Measurements from ENCODE around the gene TNFRSF19. TPM values are rescaled to one million over a fixed set of nuclear protein-coding genes. Genes with fewer than 3 reads are reported as not detected.

TNFRSF19 gene
- total RNA-seq, 1 donor from 2014 or later, result not detected

- POLR2A ChIA-PET, result no interaction called here
- Mint-ChIP-seq H3K27me3 (peaks cover 9% of the 10 kb centered on the region), H3K4me3 (no peak overlapping the region), H3K9me3 (peaks cover 13% of the 10 kb centered on the region), H3K27ac (no peak overlapping the region), H3K36me3 (ENCODE audit: low read depth) (no peaks in the 10 kb centered on the region), H3K4me1 (no peaks in the 10 kb centered on the region)
- TF ChIP-seq CTCF (IDR thresholded peaks at IDR 0.05), result no peak
- CTCF ChIA-PET, result no interaction called here
- intact Hi-C loops (cut with micrococcal nuclease), result no loop called here
- ATAC-seq (ENCODE audit: low read depth), result no peak
- DNase-seq, result no peak
Measured at GRCh38 chr13:23686948-23687347, 116.7 kb downstream of the TNFRSF19 start.

- no peak for ATAC-seq (ENCODE audit: low read depth)
- no peak for DNase-seq
- H3K36me3 Mint-ChIP-seq (ENCODE audit: low read depth), result no peaks in the 10 kb centered on the region
- ChIA-PET POLR2A (no interaction called here), CTCF (no interaction called here)
- H3K27ac Mint-ChIP-seq, result no peak overlapping the region
- no peak overlapping the region for H3K4me3 Mint-ChIP-seq
- intact Hi-C loops (cut with micrococcal nuclease), result no loop called here
- no peaks in the 10 kb centered on the region for H3K4me1 Mint-ChIP-seq
- no peak for TF ChIP-seq CTCF (IDR thresholded peaks at IDR 0.05)
- peaks cover 9% of the 10 kb centered on the region for H3K27me3 Mint-ChIP-seq
- peaks cover 13% of the 10 kb centered on the region for H3K9me3 Mint-ChIP-seq
Measured at GRCh38 chr13:23687614-23688013, 117.4 kb downstream of the TNFRSF19 start.

- intact Hi-C loops (cut with micrococcal nuclease), result no loop called here
- ATAC-seq (ENCODE audit: low read depth) (no peak), DNase-seq (no peak)
- Mint-ChIP-seq H3K4me1 (no peaks in the 10 kb centered on the region), H3K4me3 (no peak overlapping the region), H3K9me3 (peaks cover 13% of the 10 kb centered on the region), H3K27me3 (peaks cover 5% of the 10 kb centered on the region), H3K27ac (no peak overlapping the region), H3K36me3 (ENCODE audit: low read depth) (no peaks in the 10 kb centered on the region)
- POLR2A ChIA-PET, result no interaction called here
- CTCF ChIA-PET, result no interaction called here
- no peak for TF ChIP-seq CTCF (IDR thresholded peaks at IDR 0.05)
Measured at GRCh38 chr13:23688336-23688735, 118.1 kb downstream of the TNFRSF19 start.

- Mint-ChIP-seq H3K9me3 (peaks cover 2% of the 10 kb centered on the region), H3K36me3 (ENCODE audit: low read depth) (no peaks in the 10 kb centered on the region), H3K4me1 (peaks cover 5% of the 10 kb centered on the region), H3K27me3 (peaks cover 5% of the 10 kb centered on the region), H3K4me3 (no peak overlapping the region), H3K27ac (no peak overlapping the region)
- no peak for TF ChIP-seq CTCF (IDR thresholded peaks at IDR 0.05)
- CTCF ChIA-PET, result no interaction called here
- POLR2A ChIA-PET, result no interaction called here
- DNase-seq, result no peak
- intact Hi-C loops (cut with micrococcal nuclease), result loop anchor here (10.0 kb wide), 1 partner anchor 226 kb away; no protein-coding TSS in a partner anchor
- no peak for ATAC-seq (ENCODE audit: low read depth)
Measured at GRCh38 chr13:23690668-23691067, 120.5 kb downstream of the TNFRSF19 start.

- no peaks in the 10 kb centered on the region for H3K27me3 Mint-ChIP-seq
- POLR2A ChIA-PET, result no interaction called here
- CTCF ChIA-PET, result no interaction called here
- no peak for ATAC-seq (ENCODE audit: low read depth)
- H3K4me1 Mint-ChIP-seq, result peaks cover 17% of the 10 kb centered on the region
- intact Hi-C loops (cut with micrococcal nuclease), result loop anchor here (10.0 kb wide), 1 partner anchor 228 kb away; no protein-coding TSS in a partner anchor
- H3K4me3 Mint-ChIP-seq, result no peak overlapping the region
- H3K36me3 Mint-ChIP-seq (ENCODE audit: low read depth), result no peaks in the 10 kb centered on the region
- TF ChIP-seq CTCF (IDR thresholded peaks at IDR 0.05), result no peak
- no peak overlapping the region for H3K27ac Mint-ChIP-seq
- H3K9me3 Mint-ChIP-seq, result no peaks in the 10 kb centered on the region
- no peak for DNase-seq
Measured at GRCh38 chr13:23692816-23693215, 122.6 kb downstream of the TNFRSF19 start.
